Bronchial epithelial cell (primary cell): ENCODE data around the gene ZSCAN12. TPM values are rescaled to one million over a fixed set of nuclear protein-coding genes. Genes with fewer than 3 reads are reported as not detected.
A peak's percentile ranks its signal among the peaks of the same experiment; 100 is the strongest.

Experiments
- DNase-seq: peaks from one replicate; pipeline ENCODE4 v3.0.0-alpha.2; 2010; ENCODE audit warnings: low read depth
- FAIRE-seq: peaks from 2 replicates; lab custom pipeline; 2011; peaks lifted over from hg19 to GRCh38; lab: Jason Lieb, UNC
- H3K27me3 ChIP-seq: 2 replicates; pipeline ENCODE4 v1.5.1; 2011; ENCODE audit warnings: low read length; ENCODE audit not compliant: control insufficient read depth, insufficient read depth
- H3K36me3 ChIP-seq: 2 replicates; pipeline ENCODE4 v1.5.1; 2011; ENCODE audit warnings: low read length; ENCODE audit not compliant: control insufficient read depth, insufficient read depth
- H3K4me3 ChIP-seq: 2 replicates; pipeline ENCODE4 v1.5.1; 2011; ENCODE audit warnings: mild to moderate bottlenecking, low read depth, low read length, control low read depth
- CTCF ChIP-seq: IDR thresholded peaks from 2 replicates; pipeline ENCODE4 v1.5.1; 2011; ENCODE audit warnings: mild to moderate bottlenecking, moderate library complexity, low read length, control low read depth, inconsistent platforms; ENCODE audit not compliant: insufficient read depth, severe bottlenecking
- total RNA-seq: library from RNA; depleted of rRNA; stranded (reverse); fragments of >200 nt; gene quantifications from 2 replicates; pipeline ENCODE4 v1.2.1, GENCODE V29; 2014

The ZSCAN12 gene
- total RNA-seq, 1 donor from 2014 or later = 6.8 TPM

GRCh38 chr6:28349344-28349891 lies 50.1 kb downstream of the ZSCAN12 start:
- peak overlapping the region; percentile 79 for H3K4me3 ChIP-seq
- TF ChIP-seq CTCF = no peak
- no peak for FAIRE-seq
- H3K27me3 ChIP-seq = no peaks in the 10 kb centered on the region
- DNase-seq = no peak
- no peaks in the 10 kb centered on the region for H3K36me3 ChIP-seq

GRCh38 chr6:28347119-28347518 lies 52.4 kb downstream of the ZSCAN12 start:
- no peaks in the 10 kb centered on the region for H3K27me3 ChIP-seq
- TF ChIP-seq CTCF = no peak
- H3K36me3 ChIP-seq = no peaks in the 10 kb centered on the region
- H3K4me3 ChIP-seq = no peak overlapping the region
- DNase-seq = no peak
- no peak for FAIRE-seq

GRCh38 chr6:28345201-28345600 lies 54.3 kb downstream of the ZSCAN12 start:
- FAIRE-seq = no peak
- Histone ChIP-seq H3K4me3 (no peak overlapping the region), H3K27me3 (no peaks in the 10 kb centered on the region), H3K36me3 (no peaks in the 10 kb centered on the region)
- DNase-seq = no peak
- no peak for TF ChIP-seq CTCF

- Histone ChIP-seq H3K27me3 (no peaks in the 10 kb centered on the region), H3K4me3 (no peak overlapping the region), H3K36me3 (no peaks in the 10 kb centered on the region)
- DNase-seq = no peak
- TF ChIP-seq CTCF = no peak
- no peak for FAIRE-seq
Observed at GRCh38 chr6:28343898-28344677, 55.5 kb downstream of the ZSCAN12 start.

GRCh38 chr6:28340310-28341095 lies 59.0 kb downstream of the ZSCAN12 start:
- FAIRE-seq (no peak), DNase-seq (no peak)
- TF ChIP-seq CTCF = no peak
- Histone ChIP-seq H3K36me3 (no peaks in the 10 kb centered on the region), H3K4me3 (no peak overlapping the region), H3K27me3 (no peaks in the 10 kb centered on the region)
